GM23338 (cell line): ENCODE data around the gene NTMT2. TPM values are rescaled to one million over a fixed set of nuclear protein-coding genes. Genes with fewer than 3 reads are reported as not detected.

Experiments
- ATAC-seq: fragments of 200-7000 bp; cut with Tn5 transposase; 3 replicates; pipeline ENCODE4 v1.9.1; 2020
- DNase-seq: peaks from one replicate; pipeline ENCODE4 v3.0.0-alpha.2; 2015; ENCODE audit warnings: low spot score
- H2AFZ ChIP-seq: fragments of 200-600 bp; sonication (generic); 2 replicates; pipeline ENCODE4 v1.8.0; 2016; ENCODE audit warnings: antibody characterized with exemption, mild to moderate bottlenecking, moderate library complexity
- H3F3A ChIP-seq: fragments of 200-600 bp; sonication (generic); replicated peaks from 2 replicates; pipeline ENCODE4 v1.8.0; 2017; ENCODE audit warnings: antibody characterized with exemption, mixed run types, low read depth
- H3K27ac ChIP-seq: fragments of 200-600 bp; sonication (generic); 2 replicates; pipeline ENCODE4 v1.6.1; 2016; ENCODE audit warnings: low read depth
- H3K27me3 ChIP-seq: fragments of 200-600 bp; sonication (generic); 2 replicates; pipeline ENCODE4 v1.8.0; 2016; ENCODE audit warnings: mild to moderate bottlenecking, mixed run types, moderate library complexity; ENCODE audit not compliant: insufficient read depth
- H3K36me3 ChIP-seq: fragments of 200-600 bp; sonication (generic); 2 replicates; pipeline ENCODE4 v1.8.0; 2016; ENCODE audit warnings: mild to moderate bottlenecking; ENCODE audit not compliant: insufficient read depth
- H3K4me1 ChIP-seq: fragments of 200-600 bp; sonication (generic); 2 replicates; pipeline ENCODE4 v1.8.0; 2016; ENCODE audit warnings: mild to moderate bottlenecking, moderate library complexity; ENCODE audit not compliant: insufficient read depth
- H3K4me2 ChIP-seq: fragments of 200-600 bp; sonication (generic); 2 replicates; pipeline ENCODE4 v1.7.1; 2017; ENCODE audit warnings: mixed run types
- H3K4me3 ChIP-seq: fragments of 200-600 bp; sonication (generic); 2 replicates; pipeline ENCODE4 v1.6.1; 2016; ENCODE audit warnings: mixed run types
- H3K79me2 ChIP-seq: fragments of 200-600 bp; sonication (generic); replicated peaks from 2 replicates; pipeline ENCODE4 v1.8.0; 2017; ENCODE audit warnings: mild to moderate bottlenecking; ENCODE audit not compliant: insufficient read depth
- H3K9me2 ChIP-seq: fragments of 200-600 bp; sonication (generic); 2 replicates; pipeline ENCODE4 v1.8.0; 2017; ENCODE audit not compliant: insufficient read depth
- H4K20me1 ChIP-seq: fragments of 200-600 bp; sonication (generic); replicated peaks from 2 replicates; pipeline ENCODE4 v1.8.0; 2017; ENCODE audit warnings: mild to moderate bottlenecking; ENCODE audit not compliant: insufficient read depth
- H3K27ac Mint-ChIP-seq: 2 replicates; pipeline ENCODE4 v1.8.0; 2020; ENCODE audit warnings: inconsistent platforms, mild to moderate bottlenecking, moderate library complexity, mixed read lengths
- H3K27me3 Mint-ChIP-seq: 3 replicates; pipeline ENCODE4 v1.8.0; 2022; ENCODE audit warnings: low read depth, mild to moderate bottlenecking, moderate library complexity, mixed read lengths, inconsistent platforms; ENCODE audit not compliant: insufficient read depth, poor library complexity
- H3K36me3 Mint-ChIP-seq: 3 replicates; pipeline ENCODE4 v1.8.0; 2021; ENCODE audit warnings: low read depth, mild to moderate bottlenecking, inconsistent platforms, moderate library complexity, mixed read lengths
- H3K4me1 Mint-ChIP-seq: 3 replicates; pipeline ENCODE4 v1.8.0; 2020; ENCODE audit warnings: mild to moderate bottlenecking, inconsistent platforms, mixed read lengths
- H3K4me3 Mint-ChIP-seq: 3 replicates; pipeline ENCODE4 v1.8.0; 2021; ENCODE audit warnings: moderate library complexity, mild to moderate bottlenecking, inconsistent platforms, mixed read lengths
- H3K9me3 Mint-ChIP-seq: 3 replicates; pipeline ENCODE4 v1.8.0; 2020; ENCODE audit warnings: moderate library complexity, mild to moderate bottlenecking, inconsistent platforms, mixed read lengths
- CREB1 ChIP-seq: fragments of 250-450 bp; sonication (Bioruptor Pico); IDR thresholded peaks from 2 replicates; pipeline ENCODE4 v1.5.0; 2020; ENCODE audit warnings: low read depth, mild to moderate bottlenecking, moderate library complexity
- EZH2 ChIP-seq: fragments of 200-600 bp; sonication (generic); IDR thresholded peaks from one replicate; pipeline ENCODE4 v1.8.0; 2017; ENCODE audit warnings: antibody characterized with exemption, mild to moderate bottlenecking, low read depth; ENCODE audit not compliant: unreplicated experiment
- EZH2phosphoT487 ChIP-seq: fragments of 200-600 bp; sonication (generic); IDR thresholded peaks from one replicate; pipeline ENCODE4 v1.8.1; 2018; ENCODE audit warnings: antibody characterized with exemption; ENCODE audit not compliant: unreplicated experiment
- JUNB ChIP-seq: IDR thresholded peaks from one replicate; pipeline ENCODE4 v1.6.1; 2016; ENCODE audit warnings: antibody characterized with exemption; ENCODE audit not compliant: unreplicated experiment
- NANOG ChIP-seq: IDR thresholded peaks from 2 replicates; pipeline ENCODE4 v1.6.1; 2016; ENCODE audit warnings: antibody characterized with exemption, borderline replicate concordance
- POLR2AphosphoS5 ChIP-seq: IDR thresholded peaks from 2 replicates; pipeline ENCODE4 v1.6.1; 2016; ENCODE audit warnings: antibody characterized with exemption, low read depth
- STAT1 ChIP-seq: IDR thresholded peaks from one replicate; pipeline ENCODE4 v1.6.1; 2016; ENCODE audit warnings: antibody characterized with exemption; ENCODE audit not compliant: unreplicated experiment
- ZNF114 ChIP-seq: fragments of 250-450 bp; sonication (Bioruptor Pico); IDR thresholded peaks from 2 replicates; pipeline ENCODE4 v1.5.0; 2020; ENCODE audit warnings: mild to moderate bottlenecking, moderate library complexity
- ZNF331 ChIP-seq: fragments of 250-450 bp; sonication (Bioruptor Pico); IDR thresholded peaks from 2 replicates; pipeline ENCODE4 v1.5.0; 2020; ENCODE audit warnings: low read depth, mild to moderate bottlenecking, moderate library complexity
- polyA plus RNA-seq: library from polyadenylated mRNA; unstranded; fragments of >200 nt; fragmentation: Nextera tagmentation; extraction: Ambion mirVana; gene quantifications from 2 replicates; pipeline ENCODE4 v1.2.1, GENCODE V29; 2016
- total RNA-seq: library from RNA; depleted of rRNA; stranded (reverse); fragments of >200 nt; shearing (Covaris generic); gene quantifications from 2 replicates; pipeline ENCODE4 v1.2.3, GENCODE V29; 2014
- TF ChIP-seq, protein P1 (sequence below): IDR thresholded peaks from one replicate; pipeline ENCODE4 v1.6.1; 2018; ENCODE audit warnings: antibody characterized with exemption; ENCODE audit not compliant: unreplicated experiment
- TF ChIP-seq, protein P2 (sequence below), 2 experiments: fragments of 200-600 bp in 1 of 2; sonication (generic) in 1 of 2; conservative IDR thresholded peaks; 2 replicates each; pipeline versions ENCODE4 v1.5.1 to v1.6.1; 2016 to 2017; ENCODE audit warnings: antibody characterized with exemption in 2 of 2, low read depth in 2 of 2, mild to moderate bottlenecking in 2 of 2, moderate library complexity in 1 of 2
- TF ChIP-seq, protein P3 (sequence below): fragments of 250-450 bp; sonication (Bioruptor Pico); IDR thresholded peaks from 2 replicates; pipeline ENCODE4 v1.5.0; 2020; ENCODE audit warnings: mild to moderate bottlenecking, moderate library complexity

The NTMT2 gene
- total and polyA plus RNA-seq, 2 experiments from 2014 or later: 0.48 TPM; not detected in 1

DNA sequence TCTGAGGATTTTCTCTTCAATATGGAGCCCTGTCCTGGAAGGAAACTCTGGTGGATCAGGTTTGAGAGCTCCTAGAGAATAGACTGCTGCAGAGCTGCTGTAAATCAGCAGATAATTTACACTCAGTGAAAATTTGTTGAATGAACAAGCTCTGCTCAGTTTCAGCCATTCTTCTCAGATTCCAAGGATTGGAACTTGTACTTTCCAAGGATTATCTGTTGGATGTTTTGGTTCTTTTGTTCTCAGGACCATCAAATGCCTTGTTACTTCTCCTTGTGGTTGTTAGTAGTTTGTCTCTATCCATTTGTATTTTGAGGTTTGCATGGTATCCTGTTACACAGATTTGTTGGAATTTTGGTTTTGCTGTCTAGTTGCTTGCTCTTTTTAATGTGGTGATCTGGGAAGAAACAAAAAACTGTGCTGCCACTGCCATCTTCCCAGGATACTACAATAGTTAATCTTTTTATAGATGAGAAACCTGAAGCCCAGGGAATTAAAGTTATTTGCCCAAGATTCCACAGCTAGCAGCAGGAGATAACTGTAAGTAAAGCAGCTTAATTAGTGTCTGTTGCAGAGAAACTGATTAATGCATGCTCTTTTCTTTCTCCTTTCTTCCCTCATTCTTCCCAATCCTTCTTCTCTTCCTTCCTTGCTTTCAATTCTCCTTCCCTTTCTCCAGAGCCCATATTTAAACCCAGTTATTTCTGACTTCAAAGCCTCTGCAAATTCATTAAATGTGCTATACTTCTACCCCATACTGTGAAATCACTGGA is 49.6 kb upstream of the NTMT2 start:
- Mint-ChIP-seq H3K27ac (no peak overlapping the region), H3K36me3 (peaks cover 5% of the 10 kb centered on the region; the same call in 1 of the 3 replicates), H3K9me3 (peaks cover 20% of the 10 kb centered on the region), H3K4me3 (no peak overlapping the region), H3K4me1 (peaks cover 25% of the 10 kb centered on the region), H3K27me3 (no peaks in the 10 kb centered on the region)
- no peak for ATAC-seq
- Histone ChIP-seq H3K4me2 (no peak overlapping the region), H3K27ac (no peak overlapping the region), H3F3A (no peaks in the 10 kb centered on the region), H3K9me2 (no peaks in the 10 kb centered on the region), H3K36me3 (no peaks in the 10 kb centered on the region), H4K20me1 (no peaks in the 10 kb centered on the region), H3K27me3 (no peaks in the 10 kb centered on the region), H3K4me1 (0 out of 2 replicates have a peak, but pooled peaks cover 3% of the 10 kb centered on the region), H3K4me3 (no peak overlapping the region), H2AFZ (peak overlapping the region; percentile 23), H3K79me2 (no peaks in the 10 kb centered on the region)
- TF ChIP-seq ZNF114: no peak
- TF ChIP-seq, protein P1, sequence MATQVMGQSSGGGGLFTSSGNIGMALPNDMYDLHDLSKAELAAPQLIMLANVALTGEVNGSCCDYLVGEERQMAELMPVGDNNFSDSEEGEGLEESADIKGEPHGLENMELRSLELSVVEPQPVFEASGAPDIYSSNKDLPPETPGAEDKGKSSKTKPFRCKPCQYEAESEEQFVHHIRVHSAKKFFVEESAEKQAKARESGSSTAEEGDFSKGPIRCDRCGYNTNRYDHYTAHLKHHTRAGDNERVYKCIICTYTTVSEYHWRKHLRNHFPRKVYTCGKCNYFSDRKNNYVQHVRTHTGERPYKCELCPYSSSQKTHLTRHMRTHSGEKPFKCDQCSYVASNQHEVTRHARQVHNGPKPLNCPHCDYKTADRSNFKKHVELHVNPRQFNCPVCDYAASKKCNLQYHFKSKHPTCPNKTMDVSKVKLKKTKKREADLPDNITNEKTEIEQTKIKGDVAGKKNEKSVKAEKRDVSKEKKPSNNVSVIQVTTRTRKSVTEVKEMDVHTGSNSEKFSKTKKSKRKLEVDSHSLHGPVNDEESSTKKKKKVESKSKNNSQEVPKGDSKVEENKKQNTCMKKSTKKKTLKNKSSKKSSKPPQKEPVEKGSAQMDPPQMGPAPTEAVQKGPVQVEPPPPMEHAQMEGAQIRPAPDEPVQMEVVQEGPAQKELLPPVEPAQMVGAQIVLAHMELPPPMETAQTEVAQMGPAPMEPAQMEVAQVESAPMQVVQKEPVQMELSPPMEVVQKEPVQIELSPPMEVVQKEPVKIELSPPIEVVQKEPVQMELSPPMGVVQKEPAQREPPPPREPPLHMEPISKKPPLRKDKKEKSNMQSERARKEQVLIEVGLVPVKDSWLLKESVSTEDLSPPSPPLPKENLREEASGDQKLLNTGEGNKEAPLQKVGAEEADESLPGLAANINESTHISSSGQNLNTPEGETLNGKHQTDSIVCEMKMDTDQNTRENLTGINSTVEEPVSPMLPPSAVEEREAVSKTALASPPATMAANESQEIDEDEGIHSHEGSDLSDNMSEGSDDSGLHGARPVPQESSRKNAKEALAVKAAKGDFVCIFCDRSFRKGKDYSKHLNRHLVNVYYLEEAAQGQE: no peak
- no peak for TF ChIP-seq STAT1
- TF ChIP-seq EZH2: no peak
- TF ChIP-seq, protein P2, sequence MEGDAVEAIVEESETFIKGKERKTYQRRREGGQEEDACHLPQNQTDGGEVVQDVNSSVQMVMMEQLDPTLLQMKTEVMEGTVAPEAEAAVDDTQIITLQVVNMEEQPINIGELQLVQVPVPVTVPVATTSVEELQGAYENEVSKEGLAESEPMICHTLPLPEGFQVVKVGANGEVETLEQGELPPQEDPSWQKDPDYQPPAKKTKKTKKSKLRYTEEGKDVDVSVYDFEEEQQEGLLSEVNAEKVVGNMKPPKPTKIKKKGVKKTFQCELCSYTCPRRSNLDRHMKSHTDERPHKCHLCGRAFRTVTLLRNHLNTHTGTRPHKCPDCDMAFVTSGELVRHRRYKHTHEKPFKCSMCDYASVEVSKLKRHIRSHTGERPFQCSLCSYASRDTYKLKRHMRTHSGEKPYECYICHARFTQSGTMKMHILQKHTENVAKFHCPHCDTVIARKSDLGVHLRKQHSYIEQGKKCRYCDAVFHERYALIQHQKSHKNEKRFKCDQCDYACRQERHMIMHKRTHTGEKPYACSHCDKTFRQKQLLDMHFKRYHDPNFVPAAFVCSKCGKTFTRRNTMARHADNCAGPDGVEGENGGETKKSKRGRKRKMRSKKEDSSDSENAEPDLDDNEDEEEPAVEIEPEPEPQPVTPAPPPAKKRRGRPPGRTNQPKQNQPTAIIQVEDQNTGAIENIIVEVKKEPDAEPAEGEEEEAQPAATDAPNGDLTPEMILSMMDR (conservative IDR thresholded peaks at IDR 0.05; ENCODE audit: low read depth in 2 of 2): no peak
- TF ChIP-seq ZNF331 (CRISPR knock-in tag): no peak
- no peak for TF ChIP-seq POLR2AphosphoS5
- TF ChIP-seq NANOG: no peak
- TF ChIP-seq JUNB: no peak
- TF ChIP-seq, protein P3, sequence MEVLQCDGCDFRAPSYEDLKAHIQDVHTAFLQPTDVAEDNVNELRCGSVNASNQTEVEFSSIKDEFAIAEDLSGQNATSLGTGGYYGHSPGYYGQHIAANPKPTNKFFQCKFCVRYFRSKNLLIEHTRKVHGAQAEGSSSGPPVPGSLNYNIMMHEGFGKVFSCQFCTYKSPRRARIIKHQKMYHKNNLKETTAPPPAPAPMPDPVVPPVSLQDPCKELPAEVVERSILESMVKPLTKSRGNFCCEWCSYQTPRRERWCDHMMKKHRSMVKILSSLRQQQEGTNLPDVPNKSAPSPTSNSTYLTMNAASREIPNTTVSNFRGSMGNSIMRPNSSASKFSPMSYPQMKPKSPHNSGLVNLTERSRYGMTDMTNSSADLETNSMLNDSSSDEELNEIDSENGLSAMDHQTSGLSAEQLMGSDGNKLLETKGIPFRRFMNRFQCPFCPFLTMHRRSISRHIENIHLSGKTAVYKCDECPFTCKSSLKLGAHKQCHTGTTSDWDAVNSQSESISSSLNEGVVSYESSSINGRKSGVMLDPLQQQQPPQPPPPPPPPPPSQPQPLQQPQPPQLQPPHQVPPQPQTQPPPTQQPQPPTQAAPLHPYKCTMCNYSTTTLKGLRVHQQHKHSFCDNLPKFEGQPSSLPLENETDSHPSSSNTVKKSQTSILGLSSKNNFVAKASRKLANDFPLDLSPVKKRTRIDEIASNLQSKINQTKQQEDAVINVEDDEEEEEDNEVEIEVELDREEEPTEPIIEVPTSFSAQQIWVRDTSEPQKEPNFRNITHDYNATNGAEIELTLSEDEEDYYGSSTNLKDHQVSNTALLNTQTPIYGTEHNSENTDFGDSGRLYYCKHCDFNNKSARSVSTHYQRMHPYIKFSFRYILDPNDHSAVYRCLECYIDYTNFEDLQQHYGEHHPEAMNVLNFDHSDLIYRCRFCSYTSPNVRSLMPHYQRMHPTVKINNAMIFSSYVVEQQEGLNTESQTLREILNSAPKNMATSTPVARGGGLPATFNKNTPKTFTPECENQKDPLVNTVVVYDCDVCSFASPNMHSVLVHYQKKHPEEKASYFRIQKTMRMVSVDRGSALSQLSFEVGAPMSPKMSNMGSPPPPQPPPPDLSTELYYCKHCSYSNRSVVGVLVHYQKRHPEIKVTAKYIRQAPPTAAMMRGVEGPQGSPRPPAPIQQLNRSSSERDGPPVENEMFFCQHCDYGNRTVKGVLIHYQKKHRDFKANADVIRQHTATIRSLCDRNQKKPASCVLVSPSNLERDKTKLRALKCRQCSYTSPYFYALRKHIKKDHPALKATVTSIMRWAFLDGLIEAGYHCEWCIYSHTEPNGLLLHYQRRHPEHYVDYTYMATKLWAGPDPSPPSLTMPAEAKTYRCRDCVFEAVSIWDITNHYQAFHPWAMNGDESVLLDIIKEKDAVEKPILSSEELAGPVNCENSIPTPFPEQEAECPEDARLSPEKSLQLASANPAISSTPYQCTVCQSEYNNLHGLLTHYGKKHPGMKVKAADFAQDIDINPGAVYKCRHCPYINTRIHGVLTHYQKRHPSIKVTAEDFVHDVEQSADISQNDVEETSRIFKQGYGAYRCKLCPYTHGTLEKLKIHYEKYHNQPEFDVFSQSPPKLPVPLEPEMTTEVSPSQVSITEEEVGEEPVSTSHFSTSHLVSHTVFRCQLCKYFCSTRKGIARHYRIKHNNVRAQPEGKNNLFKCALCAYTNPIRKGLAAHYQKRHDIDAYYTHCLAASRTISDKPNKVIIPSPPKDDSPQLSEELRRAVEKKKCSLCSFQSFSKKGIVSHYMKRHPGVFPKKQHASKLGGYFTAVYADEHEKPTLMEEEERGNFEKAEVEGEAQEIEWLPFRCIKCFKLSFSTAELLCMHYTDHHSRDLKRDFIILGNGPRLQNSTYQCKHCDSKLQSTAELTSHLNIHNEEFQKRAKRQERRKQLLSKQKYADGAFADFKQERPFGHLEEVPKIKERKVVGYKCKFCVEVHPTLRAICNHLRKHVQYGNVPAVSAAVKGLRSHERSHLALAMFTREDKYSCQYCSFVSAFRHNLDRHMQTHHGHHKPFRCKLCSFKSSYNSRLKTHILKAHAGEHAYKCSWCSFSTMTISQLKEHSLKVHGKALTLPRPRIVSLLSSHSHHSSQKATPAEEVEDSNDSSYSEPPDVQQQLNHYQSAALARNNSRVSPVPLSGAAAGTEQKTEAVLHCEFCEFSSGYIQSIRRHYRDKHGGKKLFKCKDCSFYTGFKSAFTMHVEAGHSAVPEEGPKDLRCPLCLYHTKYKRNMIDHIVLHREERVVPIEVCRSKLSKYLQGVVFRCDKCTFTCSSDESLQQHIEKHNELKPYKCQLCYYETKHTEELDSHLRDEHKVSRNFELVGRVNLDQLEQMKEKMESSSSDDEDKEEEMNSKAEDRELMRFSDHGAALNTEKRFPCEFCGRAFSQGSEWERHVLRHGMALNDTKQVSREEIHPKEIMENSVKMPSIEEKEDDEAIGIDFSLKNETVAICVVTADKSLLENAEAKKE (CRISPR knock-in tag): no peak
- TF ChIP-seq CREB1 (CRISPR knock-in tag): no peak
- no peak for TF ChIP-seq EZH2phosphoT487
- DNase-seq: no peak
